ENCODE data around the gene TMEM141. TPM values are rescaled to one million over a fixed set of nuclear protein-coding genes. Genes with fewer than 3 reads are reported as not detected.
"Not testable (repeated sequence)": the region's sequence is repeated elsewhere in the genome, so short reads cannot be mapped to it uniquely, and the experiment has no call there.

TMEM141 gene
- total RNA-seq, 4 donors from 2014 or later, result 60.7 to 70.8 (median 66.9) TPM

- no peak for TF ChIP-seq EP300 (IDR thresholded peaks at IDR 0.05)
- no peak for TF ChIP-seq POLR2A (IDR thresholded peaks at IDR 0.05)
- no peak for TF ChIP-seq CTCF (IDR thresholded peaks at IDR 0.05)
- DNase-seq (ENCODE audit: low spot score in 2 of 2), result no peak
- Histone ChIP-seq H3K27ac (peak overlapping the region; percentile 25 to 74 (median 58)), H3K27me3 (peaks cover 3 to 27% of the 10 kb centered on the region in 2 donors), H3K4me3 (no peak overlapping the region), H3K36me3 (peaks cover 0 to 50% (median 0%) of the 10 kb centered on the region in 3 donors), H3K4me1 (peaks cover 0 to 60% (median 38%) of the 10 kb centered on the region in 4 donors), H3K9me3 (no peaks in the 10 kb centered on the region)
- 47 to 65% methylated on average over 15 to 19 of the region's 28 CpGs for WGBS, 2 donors
Observed at GRCh38 chr9:136840877-136841645, 49.9 kb downstream of the TMEM141 start.

GRCh38 chr9:136841646-136842379 lies 50.7 kb downstream of the TMEM141 start:
- Histone ChIP-seq H3K4me3 (peak overlapping the region in 3 of 4 donors; percentile 26 to 54 (median 46)), H3K27me3 (peaks cover 3 to 32% of the 10 kb centered on the region in 2 donors), H3K27ac (peak overlapping the region in 3 of 4 donors; percentile 25 to 74 (median 65)), H3K4me1 (peaks cover 0 to 65% (median 40%) of the 10 kb centered on the region in 4 donors), H3K36me3 (peaks cover 0 to 43% (median 0%) of the 10 kb centered on the region in 3 donors)
- not testable (repeated sequence) for H3K9me3 ChIP-seq; DNase-seq (ENCODE audit: low spot score in 2 of 2)
- 23 to 50% methylated on average over 5 to 8 of the region's 16 CpGs for WGBS, 2 donors

GRCh38 chr9:136842380-136842948 lies 51.3 kb downstream of the TMEM141 start, which contains the start of gene AJM1:
Gene AJM1 (plus strand): TSS chr9:136842478. CDS start chr9:136844415, 1,937 bp downstream.
- Histone ChIP-seq H3K36me3 (peaks cover 0 to 36% (median 0%) of the 10 kb centered on the region in 3 donors), H3K27ac (peak within 1 kb of the TSS in 3 of 4 donors; percentile 25 to 74 (median 65)), H3K4me3 (peak within 1 kb of the TSS; percentile 22 to 54 (median 36)), H3K4me1 (peaks cover 0 to 71% (median 43%) of the 10 kb centered on the region in 4 donors), H3K27me3 (peaks cover 3 to 36% of the 10 kb centered on the region in 2 donors)
- TF ChIP-seq CTCF (IDR thresholded peaks at IDR 0.05) (peak; percentile 85 to 98 (median 91)), EP300 (IDR thresholded peaks at IDR 0.05) (peak in 1 of 2 donors; percentile 32)
- peak in 1 of 2 donors; percentile 66 for DNase-seq (ENCODE audit: low spot score in 2 of 2)
- 0% methylated on average over 4 to 14 of the region's 27 CpGs for WGBS, 2 donors
- not testable (repeated sequence) for H3K9me3 ChIP-seq

Small RNAs within 50 kb of the gene (small RNA-seq; reads per million reads assigned to genes)
- gene AL355987.2, result not detected
- gene ATP6V1G1P3, result not detected
- gene MIR4292, result not detected
- not detected for gene MIR6722

Other genes starting within 250 kb of the TMEM141 start
- gene NOTCH1, start 245.3 kb upstream of the TMEM141 start, total RNA-seq, result 10 to 100 TPM; 29.3 to 65.4 (median 41.5) TPM
- 100 to 1,000 TPM in 3 of 4 donors, 10 to 100 TPM in 1; 95.2 to 229 (median 179) TPM for gene EGFL7, start 128.4 kb upstream of the TMEM141 start, total RNA-seq
- gene AGPAT2, start 103.9 kb upstream of the TMEM141 start, total RNA-seq, result 100 to 1,000 TPM in 3 of 4 donors, 10 to 100 TPM in 1; 79.6 to 292 (median 151) TPM
- 10 to 100 TPM in 2 of 4 donors, 1 to 10 TPM in 2; 5.4 to 37.9 (median 15.8) TPM for gene DIPK1B, start 78.8 kb upstream of the TMEM141 start, total RNA-seq
- gene LCN10, start 48.4 kb upstream of the TMEM141 start, total RNA-seq, result 10 to 100 TPM in 2 of 4 donors, 1 to 10 TPM in 2; 7.6 to 47.5 (median 17.4) TPM
- 10 to 100 TPM; 14.2 to 70.0 (median 42.9) TPM for gene LCN6, start 42.8 kb upstream of the TMEM141 start, total RNA-seq
- under 1 TPM in 1 of 4 donors, not detected in 3; 0.39 TPM for gene LCN8, start 33.1 kb upstream of the TMEM141 start, total RNA-seq
- gene LCN15, start 26.8 kb upstream of the TMEM141 start, total RNA-seq, result not detected
- gene CCDC183, start 5.0 kb downstream of the TMEM141 start, total RNA-seq, result 1 to 10 TPM; 1.5 to 5.1 (median 4.1) TPM
- 10 to 100 TPM; 63.0 to 74.5 (median 71.3) TPM for gene RABL6, start 16.6 kb downstream of the TMEM141 start, total RNA-seq
- 1 to 10 TPM; 2.0 to 3.9 (median 3.7) TPM for gene AJM1, start 51.1 kb downstream of the TMEM141 start, total RNA-seq
- 10 to 100 TPM; 42.6 to 71.0 (median 66.7) TPM for gene PHPT1, start 58.1 kb downstream of the TMEM141 start, total RNA-seq
- 1 to 10 TPM; 1.5 to 8.1 (median 4.4) TPM for gene MAMDC4, start 61.0 kb downstream of the TMEM141 start, total RNA-seq
- 100 to 1,000 TPM; 251 to 337 (median 266) TPM for gene EDF1, start 75.0 kb downstream of the TMEM141 start, total RNA-seq
- 10 to 100 TPM in 3 of 4 donors, 1 to 10 TPM in 1; 5.0 to 10.8 (median 10.6) TPM for gene TRAF2, start 95.2 kb downstream of the TMEM141 start, total RNA-seq
- gene FBXW5, start 153.4 kb downstream of the TMEM141 start, total RNA-seq, result 100 to 1,000 TPM; 138 to 227 (median 193) TPM
- gene C8G, start 153.9 kb downstream of the TMEM141 start, total RNA-seq, result 1 to 10 TPM in 2 of 4 donors, not detected in 2; 3.3 to 5.1 TPM
- 10 to 100 TPM in 2 of 4 donors, 1 to 10 TPM in 2; 2.4 to 16.8 (median 7.8) TPM for gene LCN12, start 160.9 kb downstream of the TMEM141 start, total RNA-seq
- 1,000 to 10,000 TPM; 1,059 to 8,972 (median 6,550) TPM for gene PTGDS, start 186.2 kb downstream of the TMEM141 start, total RNA-seq
- gene LCNL1, start 191.6 kb downstream of the TMEM141 start, total RNA-seq, result 10 to 100 TPM; 14.7 to 86.3 (median 64.3) TPM
- 100 to 1,000 TPM in 1 of 4 donors, 10 to 100 TPM in 3; 65.7 to 142 (median 68.9) TPM for gene PAXX, start 201.1 kb downstream of the TMEM141 start, total RNA-seq
- 100 to 1,000 TPM in 1 of 4 donors, 10 to 100 TPM in 2, 1 to 10 TPM in 1; 1.2 to 120 (median 38.0) TPM for gene CLIC3, start 205.2 kb downstream of the TMEM141 start, total RNA-seq
- gene ABCA2, start 236.9 kb downstream of the TMEM141 start, total RNA-seq, result 100 to 1,000 TPM; 136 to 291 (median 196) TPM
- gene FUT7, start 240.7 kb downstream of the TMEM141 start, total RNA-seq, result under 1 TPM in 1 of 4 donors, not detected in 3; 0.60 TPM